KMS-11 (cell line): ENCODE results near the gene SLC16A7.

Experiments
- H2AFZ ChIP-seq: fragments of 200-600 bp; sonication (generic); 2 replicates; pipeline ENCODE4 v1.6.1; 2016; ENCODE audit warnings: antibody characterized with exemption, mixed run types, low read depth
- H3K27ac ChIP-seq: fragments of 200-600 bp; sonication (generic); 2 replicates; pipeline ENCODE4 v1.6.1; 2016; ENCODE audit warnings: mild to moderate bottlenecking, mixed run types
- H3K27me3 ChIP-seq: fragments of 200-600 bp; sonication (generic); 2 replicates; pipeline ENCODE4 v1.6.1; 2017; ENCODE audit warnings: mild to moderate bottlenecking, low read depth, mixed run types, moderate library complexity; ENCODE audit not compliant: insufficient read depth
- H3K36me3 ChIP-seq: fragments of 200-600 bp; sonication (generic); 2 replicates; pipeline ENCODE4 v1.6.1; 2017; ENCODE audit warnings: mild to moderate bottlenecking, mixed run types; ENCODE audit not compliant: insufficient read depth
- H3K4me1 ChIP-seq: fragments of 200-600 bp; sonication (generic); 2 replicates; pipeline ENCODE4 v1.6.1; 2016; ENCODE audit warnings: mild to moderate bottlenecking, low read depth, mixed run types; ENCODE audit not compliant: poor library complexity, severe bottlenecking
- H3K4me2 ChIP-seq: fragments of 200-600 bp; sonication (generic); 2 replicates; pipeline ENCODE4 v1.7.0; 2016; ENCODE audit warnings: mild to moderate bottlenecking, mixed run types
- H3K4me3 ChIP-seq: fragments of 200-600 bp; sonication (generic); IDR thresholded peaks from 2 replicates; pipeline ENCODE4 v1.6.1; 2017; ENCODE audit warnings: low read depth, low read length, mixed read lengths; ENCODE audit not compliant: insufficient read depth
- H3K79me2 ChIP-seq: fragments of 200-600 bp; sonication (generic); 2 replicates; pipeline ENCODE4 v1.6.1; 2016; ENCODE audit warnings: low read depth, mixed run types; ENCODE audit not compliant: insufficient read depth
- H3K9ac ChIP-seq: fragments of 200-600 bp; sonication (generic); 2 replicates; pipeline ENCODE4 v1.6.1; 2016; ENCODE audit warnings: mild to moderate bottlenecking, mixed run types
- H4K20me1 ChIP-seq: fragments of 200-600 bp; sonication (generic); 2 replicates; pipeline ENCODE4 v1.6.1; 2016; ENCODE audit warnings: mild to moderate bottlenecking, mixed run types; ENCODE audit not compliant: insufficient read depth
- TF ChIP-seq, protein P1 (sequence below): fragments of 200-600 bp; sonication (generic); conservative IDR thresholded peaks from 2 replicates; pipeline ENCODE4 v1.6.1; 2017; ENCODE audit warnings: low read depth, mild to moderate bottlenecking, antibody characterized with exemption, low read length, moderate library complexity, mixed read lengths

The SLC16A7 gene

GRCh38 chr12:59834659-59835474, 239.0 kb downstream of the SLC16A7 start:
- Histone ChIP-seq H3K79me2 (no peaks in the 10 kb centered on the region), H3K27ac (no peak overlapping the region), H2AFZ (no peak overlapping the region), H3K9ac (no peak overlapping the region), H3K27me3 (no peaks in the 10 kb centered on the region), H4K20me1 (no peaks in the 10 kb centered on the region), H3K36me3 (no peaks in the 10 kb centered on the region), H3K4me3 (no peak overlapping the region), H3K4me1 (no peaks in the 10 kb centered on the region), H3K4me2 (no peak overlapping the region)
- TF ChIP-seq, protein P1, sequence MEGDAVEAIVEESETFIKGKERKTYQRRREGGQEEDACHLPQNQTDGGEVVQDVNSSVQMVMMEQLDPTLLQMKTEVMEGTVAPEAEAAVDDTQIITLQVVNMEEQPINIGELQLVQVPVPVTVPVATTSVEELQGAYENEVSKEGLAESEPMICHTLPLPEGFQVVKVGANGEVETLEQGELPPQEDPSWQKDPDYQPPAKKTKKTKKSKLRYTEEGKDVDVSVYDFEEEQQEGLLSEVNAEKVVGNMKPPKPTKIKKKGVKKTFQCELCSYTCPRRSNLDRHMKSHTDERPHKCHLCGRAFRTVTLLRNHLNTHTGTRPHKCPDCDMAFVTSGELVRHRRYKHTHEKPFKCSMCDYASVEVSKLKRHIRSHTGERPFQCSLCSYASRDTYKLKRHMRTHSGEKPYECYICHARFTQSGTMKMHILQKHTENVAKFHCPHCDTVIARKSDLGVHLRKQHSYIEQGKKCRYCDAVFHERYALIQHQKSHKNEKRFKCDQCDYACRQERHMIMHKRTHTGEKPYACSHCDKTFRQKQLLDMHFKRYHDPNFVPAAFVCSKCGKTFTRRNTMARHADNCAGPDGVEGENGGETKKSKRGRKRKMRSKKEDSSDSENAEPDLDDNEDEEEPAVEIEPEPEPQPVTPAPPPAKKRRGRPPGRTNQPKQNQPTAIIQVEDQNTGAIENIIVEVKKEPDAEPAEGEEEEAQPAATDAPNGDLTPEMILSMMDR = peak; percentile 87
